Chondrocyte (in vitro differentiated cells): ENCODE data around the gene ZC3H11A. TPM values are rescaled to one million over a fixed set of nuclear protein-coding genes. Genes with fewer than 3 reads are reported as not detected.
"Not testable (repeated sequence)": the region's sequence is repeated elsewhere in the genome, so short reads cannot be mapped to it uniquely, and the experiment has no call there.

Experiments
- DNase-seq: peaks from one replicate; pipeline ENCODE4 v3.0.0; 2021; ENCODE audit warnings: mixed read lengths, low spot score
- H3K27ac Mint-ChIP-seq: one replicate; pipeline ENCODE4 v1.8.0; 2021; ENCODE audit warnings: mild to moderate bottlenecking, moderate library complexity, mixed read lengths; ENCODE audit not compliant: unreplicated experiment
- H3K27me3 Mint-ChIP-seq: 2 replicates; pipeline ENCODE4 v1.8.0; 2021; ENCODE audit warnings: low read depth, mixed read lengths
- H3K36me3 Mint-ChIP-seq: 2 replicates; pipeline ENCODE4 v1.8.0; 2021; ENCODE audit warnings: low read depth, mixed read lengths
- H3K4me1 Mint-ChIP-seq: 2 replicates; pipeline ENCODE4 v1.8.0; 2021; ENCODE audit warnings: low read depth, mild to moderate bottlenecking, mixed read lengths
- H3K4me3 Mint-ChIP-seq: one replicate; pipeline ENCODE4 v1.8.0; 2021; ENCODE audit warnings: mild to moderate bottlenecking, moderate library complexity, mixed read lengths; ENCODE audit not compliant: unreplicated experiment
- H3K9me3 Mint-ChIP-seq: 2 replicates; pipeline ENCODE4 v1.8.0; 2021; ENCODE audit warnings: low read depth, mixed read lengths
- CTCF ChIP-seq: fragments of 200-600 bp; sonication (generic); IDR thresholded peaks from 2 replicates; pipeline ENCODE4 v1.5.0; 2021; ENCODE audit warnings: antibody characterized with exemption, mild to moderate bottlenecking, moderate library complexity
- total RNA-seq: library from RNA; stranded (reverse); gene quantifications from 3 replicates; pipeline ENCODE4 v1.2.1, GENCODE V29; 2021

ZC3H11A gene
- total RNA-seq, 1 donor from 2014 or later: 80.8 TPM

GRCh38 chr1:203789966-203790365 lies 5.5 kb upstream of the ZC3H11A start:
- Mint-ChIP-seq H3K27me3 (no peaks in the 10 kb centered on the region), H3K9me3 (no peaks in the 10 kb centered on the region), H3K4me1 (peaks cover 3% of the 10 kb centered on the region), H3K27ac (no peak overlapping the region), H3K36me3 (no peaks in the 10 kb centered on the region), H3K4me3 (no peak overlapping the region)
- no peak for TF ChIP-seq CTCF
- no peak for DNase-seq

- no peak for DNase-seq
- Mint-ChIP-seq H3K27me3 (no peaks in the 10 kb centered on the region), H3K27ac (no peak overlapping the region), H3K36me3 (peaks cover 2% of the 10 kb centered on the region), H3K4me1 (peaks cover 8% of the 10 kb centered on the region), H3K4me3 (no peak overlapping the region), H3K9me3 (no peaks in the 10 kb centered on the region)
- no peak for TF ChIP-seq CTCF
Observed at GRCh38 chr1:203791498-203791897, 3.9 kb upstream of the ZC3H11A start.

GRCh38 chr1:203792486-203792885 lies 2.9 kb upstream of the ZC3H11A start:
- H3K36me3 Mint-ChIP-seq: peaks cover 4% of the 10 kb centered on the region
- H3K27me3 Mint-ChIP-seq: no peaks in the 10 kb centered on the region
- DNase-seq: no peak
- no peak for TF ChIP-seq CTCF
- peaks cover 16% of the 10 kb centered on the region for H3K4me1 Mint-ChIP-seq
- no peak overlapping the region for H3K27ac Mint-ChIP-seq
- peaks cover 2% of the 10 kb centered on the region for H3K9me3 Mint-ChIP-seq
- H3K4me3 Mint-ChIP-seq: no peak overlapping the region

GRCh38 chr1:203793561-203793960 lies 1.9 kb upstream of the ZC3H11A start:
- not testable (repeated sequence) for H3K4me3 Mint-ChIP-seq, H3K27me3 Mint-ChIP-seq, H3K9me3 Mint-ChIP-seq, H3K27ac Mint-ChIP-seq, DNase-seq
- Mint-ChIP-seq H3K4me1 (peaks cover 27% of the 10 kb centered on the region), H3K36me3 (peaks cover 15% of the 10 kb centered on the region)

GRCh38 chr1:203794764-203795440 lies 521 bp upstream of the ZC3H11A start:
- no peak for TF ChIP-seq CTCF
- Mint-ChIP-seq H3K27ac (peak overlapping the region; percentile 99), H3K36me3 (peaks cover 16% of the 10 kb centered on the region), H3K4me1 (peaks cover 40% of the 10 kb centered on the region), H3K4me3 (peak overlapping the region; percentile 99), H3K27me3 (no peaks in the 10 kb centered on the region), H3K9me3 (peaks cover 3% of the 10 kb centered on the region)
- no peak for DNase-seq

GRCh38 chr1:203796236-203796605 lies 798 bp downstream of the ZC3H11A start:
- H3K4me1 Mint-ChIP-seq: peaks cover 52% of the 10 kb centered on the region
- no peaks in the 10 kb centered on the region for H3K27me3 Mint-ChIP-seq
- peak overlapping the region; percentile 99 for H3K27ac Mint-ChIP-seq
- TF ChIP-seq CTCF: no peak
- peaks cover 3% of the 10 kb centered on the region for H3K9me3 Mint-ChIP-seq
- H3K36me3 Mint-ChIP-seq: peaks cover 16% of the 10 kb centered on the region
- DNase-seq: no peak
- H3K4me3 Mint-ChIP-seq: peak overlapping the region; percentile 99
